ENCODE measurements around the gene GLT8D2. TPM values are rescaled to one million over a fixed set of nuclear protein-coding genes. Genes with fewer than 3 reads are reported as not detected.
"Not testable (repeated sequence)": the region's sequence is repeated elsewhere in the genome, so short reads cannot be mapped to it uniquely, and the experiment has no call there.

The GLT8D2 gene
- total and polyA plus RNA-seq, 4 experiments from 2014 or later, result 0.15 TPM; not detected in 3

- intact Hi-C loops (cut with micrococcal nuclease), result no loop called here
- no peaks in the 10 kb centered on the region for H3K27me3 ChIP-seq (ENCODE audit: insufficient read depth, low read length)
- ChIA-PET CTCF (ENCODE audit: partially characterized antibody) (no interaction called here), POLR2A (ENCODE audit: partially characterized antibody) (no interaction called here)
- Mint-ChIP-seq H3K4me3 (no peak overlapping the region), H3K27ac (no peak overlapping the region), H3K27me3 (peaks cover 4 to 9% of the 10 kb centered on the region in 2 donors), H3K4me1 (peaks cover 0 to 2% (median under 1%) of the 10 kb centered on the region in 4 donors), H3K36me3 (no peaks in the 10 kb centered on the region), H3K9me3 (no peaks in the 10 kb centered on the region)
- H3K9me3 ChIP-seq (ENCODE audit: control insufficient read depth in 1 of 2, low read length in 2 of 2), result no peaks in the 10 kb centered on the region
- H3K27ac ChIP-seq (ENCODE audit: low read depth, low read length), result no peak overlapping the region
- no peak overlapping the region for H3K4me3 ChIP-seq (ENCODE audit: low read length in 2 of 2)
- no peaks in the 10 kb centered on the region for H3K4me1 ChIP-seq (ENCODE audit: insufficient read depth, low read length)
- no peaks in the 10 kb centered on the region for H3K36me3 ChIP-seq (ENCODE audit: insufficient read depth, low read length)
- no peak for DNase-seq
Observed at GRCh38 chr12:104044158-104044557, 5.8 kb downstream of the GLT8D2 start.

- CTCF ChIA-PET (ENCODE audit: partially characterized antibody), result interaction anchor here (1.1 to 1.4 kb wide), 3 partner anchors 9 to 14 kb away, joined by 3 to 4 read pairs (median 3); no protein-coding TSS in a partner anchor
- no peak overlapping the region for H3K4me3 Mint-ChIP-seq
- DNase-seq, result no peak
- peaks cover 0 to 2% (median 0%) of the 10 kb centered on the region in 4 donors for H3K4me1 Mint-ChIP-seq
- H3K36me3 Mint-ChIP-seq, result no peaks in the 10 kb centered on the region
- H3K27me3 Mint-ChIP-seq, result peaks cover 3 to 9% of the 10 kb centered on the region in 2 donors
- POLR2A ChIA-PET (ENCODE audit: partially characterized antibody), result no interaction called here
- Histone ChIP-seq H3K27me3 (ENCODE audit: insufficient read depth, low read length) (no peaks in the 10 kb centered on the region), H3K9me3 (ENCODE audit: control insufficient read depth in 1 of 2, low read length in 2 of 2) (no peaks in the 10 kb centered on the region), H3K4me1 (ENCODE audit: insufficient read depth, low read length) (no peaks in the 10 kb centered on the region), H3K27ac (ENCODE audit: low read depth, low read length) (no peak overlapping the region), H3K4me3 (ENCODE audit: low read length in 2 of 2) (no peak overlapping the region), H3K36me3 (ENCODE audit: insufficient read depth, low read length) (no peaks in the 10 kb centered on the region)
- intact Hi-C loops (cut with micrococcal nuclease), result no loop called here
- no peak overlapping the region for H3K27ac Mint-ChIP-seq
- no peaks in the 10 kb centered on the region for H3K9me3 Mint-ChIP-seq
Observed at GRCh38 chr12:104042580-104042979, 7.4 kb downstream of the GLT8D2 start.

- H3K36me3 Mint-ChIP-seq; H3K27me3 ChIP-seq (ENCODE audit: insufficient read depth, low read length); H3K9me3 ChIP-seq (ENCODE audit: control insufficient read depth in 1 of 2, low read length in 2 of 2); H3K4me1 ChIP-seq (ENCODE audit: insufficient read depth, low read length); H3K27ac Mint-ChIP-seq; H3K36me3 ChIP-seq (ENCODE audit: insufficient read depth, low read length); POLR2A ChIA-PET (ENCODE audit: partially characterized antibody); CTCF ChIA-PET (ENCODE audit: partially characterized antibody); intact Hi-C loops (cut with micrococcal nuclease); H3K4me3 Mint-ChIP-seq; DNase-seq; H3K4me3 ChIP-seq (ENCODE audit: low read length in 2 of 2); H3K9me3 Mint-ChIP-seq; H3K4me1 Mint-ChIP-seq; H3K27ac ChIP-seq (ENCODE audit: low read depth, low read length): not testable (repeated sequence)
- peaks cover 15 to 17% of the 10 kb centered on the region in 2 donors for H3K27me3 Mint-ChIP-seq
Observed at GRCh38 chr12:104039769-104040168, 10.2 kb downstream of the GLT8D2 start.

- H3K4me3 ChIP-seq (ENCODE audit: low read length in 2 of 2); H3K4me3 Mint-ChIP-seq; H3K9me3 ChIP-seq (ENCODE audit: control insufficient read depth in 1 of 2, low read length in 2 of 2); intact Hi-C loops (cut with micrococcal nuclease); H3K27me3 ChIP-seq (ENCODE audit: insufficient read depth, low read length); H3K4me1 ChIP-seq (ENCODE audit: insufficient read depth, low read length); H3K27ac Mint-ChIP-seq; DNase-seq; H3K4me1 Mint-ChIP-seq; H3K27ac ChIP-seq (ENCODE audit: low read depth, low read length); CTCF ChIA-PET (ENCODE audit: partially characterized antibody); H3K36me3 ChIP-seq (ENCODE audit: insufficient read depth, low read length); H3K36me3 Mint-ChIP-seq; H3K9me3 Mint-ChIP-seq; POLR2A ChIA-PET (ENCODE audit: partially characterized antibody): not testable (repeated sequence)
- peaks cover 17 to 19% of the 10 kb centered on the region in 2 donors for H3K27me3 Mint-ChIP-seq
Observed at GRCh38 chr12:104036143-104036542, 13.8 kb downstream of the GLT8D2 start.

- H3K4me3 Mint-ChIP-seq; H3K27ac ChIP-seq (ENCODE audit: low read depth, low read length); H3K36me3 ChIP-seq (ENCODE audit: insufficient read depth, low read length); H3K27ac Mint-ChIP-seq; POLR2A ChIA-PET (ENCODE audit: partially characterized antibody); H3K36me3 Mint-ChIP-seq; H3K4me1 ChIP-seq (ENCODE audit: insufficient read depth, low read length); DNase-seq; intact Hi-C loops (cut with micrococcal nuclease); H3K9me3 ChIP-seq (ENCODE audit: control insufficient read depth in 1 of 2, low read length in 2 of 2); H3K4me1 Mint-ChIP-seq; H3K27me3 ChIP-seq (ENCODE audit: insufficient read depth, low read length); H3K9me3 Mint-ChIP-seq; H3K4me3 ChIP-seq (ENCODE audit: low read length in 2 of 2); CTCF ChIA-PET (ENCODE audit: partially characterized antibody): not testable (repeated sequence)
- peaks cover 21 to 27% of the 10 kb centered on the region in 2 donors for H3K27me3 Mint-ChIP-seq
Observed at GRCh38 chr12:104030596-104030995, 19.4 kb downstream of the GLT8D2 start.

- no peaks in the 10 kb centered on the region for H3K36me3 Mint-ChIP-seq
- ChIA-PET CTCF (ENCODE audit: partially characterized antibody) (no interaction called here), POLR2A (ENCODE audit: partially characterized antibody) (no interaction called here)
- H3K4me1 Mint-ChIP-seq, result no peaks in the 10 kb centered on the region
- peaks cover 0 to 10% (median 4%) of the 10 kb centered on the region in 8 donors for H3K9me3 Mint-ChIP-seq
- no peak overlapping the region for H3K27ac Mint-ChIP-seq
- no peaks in the 10 kb centered on the region for H3K4me1 ChIP-seq (ENCODE audit: insufficient read depth, low read length)
- H3K4me3 Mint-ChIP-seq, result no peak overlapping the region
- H3K27me3 ChIP-seq (ENCODE audit: insufficient read depth, low read length), result no peaks in the 10 kb centered on the region
- no peak overlapping the region for H3K27ac ChIP-seq (ENCODE audit: low read depth, low read length)
- intact Hi-C loops (cut with micrococcal nuclease), result no loop called here
- peaks cover 18 to 19% of the 10 kb centered on the region in 2 donors for H3K27me3 Mint-ChIP-seq
- H3K4me3 ChIP-seq (ENCODE audit: low read length in 2 of 2), result no peak overlapping the region
- no peaks in the 10 kb centered on the region for H3K9me3 ChIP-seq (ENCODE audit: control insufficient read depth in 1 of 2, low read length in 2 of 2)
- H3K36me3 ChIP-seq (ENCODE audit: insufficient read depth, low read length), result no peaks in the 10 kb centered on the region
- DNase-seq, result no peak
Observed at GRCh38 chr12:104026841-104027599, 23.0 kb downstream of the GLT8D2 start.

GRCh38 chr12:104025771-104026170, 24.2 kb downstream of the GLT8D2 start:
- H3K36me3 ChIP-seq (ENCODE audit: insufficient read depth, low read length), result no peaks in the 10 kb centered on the region
- CTCF ChIA-PET (ENCODE audit: partially characterized antibody), result no interaction called here
- POLR2A ChIA-PET (ENCODE audit: partially characterized antibody), result no interaction called here
- no peak for DNase-seq
- Mint-ChIP-seq H3K4me3 (no peak overlapping the region), H3K9me3 (peaks cover 0 to 10% (median 4%) of the 10 kb centered on the region in 8 donors), H3K36me3 (no peaks in the 10 kb centered on the region), H3K4me1 (no peaks in the 10 kb centered on the region), H3K27ac (no peak overlapping the region), H3K27me3 (peaks cover 22 to 23% of the 10 kb centered on the region in 2 donors)
- H3K27me3 ChIP-seq (ENCODE audit: insufficient read depth, low read length), result no peaks in the 10 kb centered on the region
- no peaks in the 10 kb centered on the region for H3K4me1 ChIP-seq (ENCODE audit: insufficient read depth, low read length)
- H3K9me3 ChIP-seq (ENCODE audit: control insufficient read depth in 1 of 2, low read length in 2 of 2), result no peaks in the 10 kb centered on the region
- H3K4me3 ChIP-seq (ENCODE audit: low read length in 2 of 2), result no peak overlapping the region
- no peak overlapping the region for H3K27ac ChIP-seq (ENCODE audit: low read depth, low read length)
- intact Hi-C loops (cut with micrococcal nuclease), result no loop called here
